Left renal cortex interstitium (tissue), 4 donors: Measurements from ENCODE around the gene SNX32. TPM values are rescaled to one million over a fixed set of nuclear protein-coding genes. Genes with fewer than 3 reads are reported as not detected.

ENCODE experiments used
- DNase-seq, 4 donors: peaks; one replicate each; pipeline ENCODE4 v3.0.0-alpha.2; 2013; ENCODE audit warnings: low read depth in 4 of 4, low spot score in 2 of 4, missing footprints in 1 of 4
- polyA plus RNA-seq, 4 donors: library from polyadenylated mRNA; unstranded; fragments of 120-200 nt; gene quantifications; one replicate each; pipeline ENCODE4 v1.2.1, GENCODE V29; 2013; ENCODE audit not compliant: insufficient read length in 4 of 4

SNX32 gene
- polyA plus RNA-seq, 4 donors: 1.4 to 4.9 (median 2.5) TPM

DNA sequence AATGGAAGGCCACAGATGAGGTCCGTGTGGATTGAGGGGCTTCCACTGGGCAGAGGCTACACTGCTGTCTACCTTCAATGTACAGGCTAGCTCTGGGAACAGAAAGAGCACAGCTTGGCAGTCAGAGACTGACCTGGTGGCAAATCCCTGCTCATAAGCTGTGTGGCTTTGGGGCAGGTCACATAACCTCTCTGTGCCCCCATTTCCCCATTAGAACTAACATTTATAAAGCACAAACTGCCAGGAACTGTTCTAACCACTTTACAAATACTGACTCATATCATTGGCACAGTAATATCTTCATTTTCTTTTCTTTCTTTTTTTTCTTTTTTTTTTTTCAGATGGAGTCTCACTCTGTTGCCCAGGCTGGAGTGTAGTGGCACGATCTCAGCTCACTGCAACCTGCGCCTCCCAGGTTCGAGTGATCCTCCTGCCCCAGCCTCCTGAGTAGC is 63.3 kb downstream of the SNX32 start:
- no peak for DNase-seq

- no peak for DNase-seq
Observed at GRCh38 chr11:65898656-65899355, 65.0 kb downstream of the SNX32 start.

DNA sequence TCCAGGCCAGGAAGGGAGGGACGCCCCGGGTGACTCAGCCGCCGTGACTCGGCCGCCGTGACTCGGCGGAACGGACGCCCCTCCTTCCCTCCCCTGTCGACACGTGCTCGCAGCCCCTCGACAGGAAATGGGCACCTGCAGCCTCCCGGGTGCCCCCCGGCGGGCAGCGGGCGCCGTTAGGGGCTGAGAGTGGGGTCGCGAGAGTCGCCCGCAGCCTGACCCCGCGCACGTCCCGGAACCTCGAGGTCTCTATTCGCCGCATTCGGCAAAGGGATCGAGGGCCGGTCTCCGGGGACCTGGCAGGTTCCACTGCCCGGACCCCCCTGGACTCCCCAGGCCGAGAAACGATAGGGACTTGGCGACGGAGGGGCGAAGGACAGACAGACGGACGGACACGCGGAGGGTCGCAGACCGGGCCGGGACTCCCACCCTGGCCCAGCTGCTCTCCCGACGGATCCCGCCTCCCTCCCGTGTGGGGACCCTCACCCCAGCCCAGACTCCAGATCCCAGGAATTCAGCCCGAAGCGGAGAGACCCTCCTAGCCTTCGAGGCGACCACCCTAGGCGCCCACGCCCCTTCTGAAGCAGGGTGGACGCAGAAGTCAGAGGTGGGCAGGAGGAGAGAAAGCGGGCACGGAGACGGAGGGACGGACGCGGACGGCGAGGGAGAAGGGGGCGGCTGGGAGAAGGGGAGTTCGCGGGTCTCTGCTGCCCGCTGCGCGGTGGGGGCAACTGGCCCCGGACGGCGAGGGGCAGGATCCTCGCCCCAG is 65.8 kb downstream of the SNX32 start:
- no peak for DNase-seq

DNA sequence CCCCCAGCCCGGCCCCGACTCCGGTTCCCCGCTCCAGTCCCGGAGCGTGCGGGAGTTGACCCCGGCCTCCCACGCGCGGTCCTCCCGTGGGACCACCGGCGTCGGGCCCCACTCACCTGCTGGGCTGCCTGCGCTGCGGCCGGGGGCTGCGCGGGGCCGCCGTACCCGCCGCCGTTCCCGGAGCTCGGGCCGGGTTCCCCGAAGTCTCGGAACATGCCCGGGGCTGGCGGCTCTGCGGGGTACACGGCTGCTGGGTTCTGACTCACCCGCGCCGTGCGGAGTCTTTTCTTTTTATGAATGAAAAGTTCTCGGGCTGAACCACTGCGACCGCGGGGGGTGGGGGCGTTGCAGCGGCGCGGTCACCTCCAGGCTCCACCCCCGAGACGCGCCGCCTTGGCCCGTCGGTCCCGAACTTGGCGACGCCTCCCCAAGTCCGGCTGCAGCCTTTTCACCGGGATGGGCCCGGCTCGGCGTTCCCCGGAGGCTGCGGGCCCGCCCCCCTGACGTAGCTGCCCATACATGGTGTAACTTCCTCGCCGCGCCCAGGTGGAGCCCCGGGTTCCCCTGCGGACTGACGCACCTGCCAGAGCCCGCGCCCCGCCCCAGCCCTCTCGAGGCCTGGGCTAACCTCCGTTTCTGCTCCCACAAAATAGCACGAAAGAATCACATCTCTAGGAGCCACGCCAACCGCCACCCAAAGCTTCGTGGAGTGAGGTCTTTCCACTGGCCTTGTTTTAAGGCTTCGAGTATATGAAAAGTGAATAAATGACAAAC is 66.5 kb downstream of the SNX32 start, which contains the start of gene FOSL1:
Gene FOSL1, minus strand, starts transcription at position 264 of the 774 bp plus-strand sequence. Its CDS starts 49 bp downstream, at position 215.
- peak in 1 of 4 donors; percentile 32 for DNase-seq

DNA sequence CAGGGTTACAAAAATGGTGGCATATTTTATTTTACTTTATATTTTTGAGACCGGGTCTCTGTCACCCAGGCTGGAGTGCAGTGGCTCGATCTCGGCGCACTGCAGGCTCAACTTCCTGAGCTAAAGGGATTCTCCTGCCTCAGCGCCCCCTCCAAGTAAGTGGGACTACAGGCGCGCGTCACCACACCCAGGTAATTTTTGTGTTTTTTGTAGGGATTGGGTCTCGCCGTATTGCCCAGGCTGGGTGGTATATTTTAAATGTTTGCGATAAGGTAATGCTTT is 67.1 kb downstream of the SNX32 start:
- DNase-seq: no peak

GRCh38 chr11:65903068-65903481 is 69.3 kb downstream of the SNX32 start:
- no peak for DNase-seq

Other genes starting within 250 kb of the SNX32 start
- under 1 TPM in 3 of 4 donors, not detected in 1; 0.14 to 0.34 (median 0.21) TPM for gene KCNK7, start 238.2 kb upstream of the SNX32 start, polyA plus RNA-seq
- gene MAP3K11, start 219.7 kb upstream of the SNX32 start, polyA plus RNA-seq: 10 to 100 TPM; 35.2 to 54.0 (median 45.5) TPM
- gene PCNX3, start 218.2 kb upstream of the SNX32 start, polyA plus RNA-seq: 10 to 100 TPM; 22.4 to 43.0 (median 34.9) TPM
- gene SIPA1, start 195.9 kb upstream of the SNX32 start, polyA plus RNA-seq: 10 to 100 TPM; 23.2 to 46.3 (median 31.4) TPM
- 10 to 100 TPM; 45.0 to 63.4 (median 56.9) TPM for gene RELA, start 171.0 kb upstream of the SNX32 start, polyA plus RNA-seq
- gene KAT5, start 121.7 kb upstream of the SNX32 start, polyA plus RNA-seq: 10 to 100 TPM; 68.5 to 80.9 (median 80.1) TPM
- 10 to 100 TPM; 31.9 to 62.5 (median 53.3) TPM for gene RNASEH2C, start 113.2 kb upstream of the SNX32 start, polyA plus RNA-seq
- 10 to 100 TPM in 1 of 4 donors, 1 to 10 TPM in 3; 6.0 to 11.8 (median 8.5) TPM for gene AP5B1, start 53.0 kb upstream of the SNX32 start, polyA plus RNA-seq
- 10 to 100 TPM in 3 of 4 donors, 1 to 10 TPM in 1; 9.2 to 16.6 (median 13.4) TPM for gene OVOL1, start 46.9 kb upstream of the SNX32 start, polyA plus RNA-seq
- gene CFL1, start 24.2 kb downstream of the SNX32 start, polyA plus RNA-seq: 100 to 1,000 TPM; 733 to 901 (median 785) TPM
- 10 to 100 TPM; 41.7 to 67.3 (median 55.7) TPM for gene MUS81, start 26.5 kb downstream of the SNX32 start, polyA plus RNA-seq
- 100 to 1,000 TPM in 3 of 4 donors, 10 to 100 TPM in 1; 96.5 to 170 (median 123) TPM for gene EFEMP2, start 38.8 kb downstream of the SNX32 start, polyA plus RNA-seq
- gene CTSW, start 45.9 kb downstream of the SNX32 start, polyA plus RNA-seq: 1 to 10 TPM in 3 of 4 donors, under 1 TPM in 1; 0.77 to 1.6 (median 1.3) TPM
- 100 to 1,000 TPM in 1 of 4 donors, 10 to 100 TPM in 3; 91.1 to 106 (median 96.7) TPM for gene FIBP, start 54.5 kb downstream of the SNX32 start, polyA plus RNA-seq
- gene CCDC85B, start 56.7 kb downstream of the SNX32 start, polyA plus RNA-seq: 10 to 100 TPM in 2 of 4 donors, 1 to 10 TPM in 2; 7.6 to 19.9 (median 11.7) TPM
- gene FOSL1, start 66.4 kb downstream of the SNX32 start, polyA plus RNA-seq: under 1 TPM; 0.11 to 0.30 (median 0.18) TPM
- 10 to 100 TPM; 31.8 to 49.9 (median 41.7) TPM for gene C11orf68, start 85.1 kb downstream of the SNX32 start, polyA plus RNA-seq
- 100 to 1,000 TPM in 2 of 4 donors, 10 to 100 TPM in 2; 73.3 to 131 (median 95.7) TPM for gene DRAP1, start 85.5 kb downstream of the SNX32 start, polyA plus RNA-seq
- under 1 TPM in 1 of 4 donors, not detected in 3; 0.52 TPM for gene TSGA10IP, start 111.5 kb downstream of the SNX32 start, polyA plus RNA-seq
- 10 to 100 TPM; 45.3 to 57.6 (median 52.4) TPM for gene SART1, start 127.8 kb downstream of the SNX32 start, polyA plus RNA-seq
- 10 to 100 TPM; 25.3 to 32.7 (median 28.4) TPM for gene EIF1AD, start 168.2 kb downstream of the SNX32 start, polyA plus RNA-seq
- gene BANF1, start 168.5 kb downstream of the SNX32 start, polyA plus RNA-seq: 100 to 1,000 TPM; 218 to 315 (median 264) TPM
- not detected for gene CST6, start 178.0 kb downstream of the SNX32 start, polyA plus RNA-seq
- gene CATSPER1, start 192.5 kb downstream of the SNX32 start, polyA plus RNA-seq: not detected
- gene GAL3ST3, start 215.2 kb downstream of the SNX32 start, polyA plus RNA-seq: 1 to 10 TPM; 3.7 to 8.6 (median 5.9) TPM
- 100 to 1,000 TPM; 221 to 254 (median 237) TPM for gene SF3B2, start 218.4 kb downstream of the SNX32 start, polyA plus RNA-seq
- gene PACS1, start 236.3 kb downstream of the SNX32 start, polyA plus RNA-seq: 10 to 100 TPM; 38.5 to 57.0 (median 50.4) TPM